HG03097 (cell line): ENCODE results near the gene NFATC4.

ENCODE experiments used
- ATAC-seq: cut with Tn5 transposase; IDR thresholded peaks from one replicate; pipeline ENCODE4 v1.9.1; 2021; ENCODE audit not compliant: unreplicated experiment, low FRiP score

Gene NFATC4

DNA sequence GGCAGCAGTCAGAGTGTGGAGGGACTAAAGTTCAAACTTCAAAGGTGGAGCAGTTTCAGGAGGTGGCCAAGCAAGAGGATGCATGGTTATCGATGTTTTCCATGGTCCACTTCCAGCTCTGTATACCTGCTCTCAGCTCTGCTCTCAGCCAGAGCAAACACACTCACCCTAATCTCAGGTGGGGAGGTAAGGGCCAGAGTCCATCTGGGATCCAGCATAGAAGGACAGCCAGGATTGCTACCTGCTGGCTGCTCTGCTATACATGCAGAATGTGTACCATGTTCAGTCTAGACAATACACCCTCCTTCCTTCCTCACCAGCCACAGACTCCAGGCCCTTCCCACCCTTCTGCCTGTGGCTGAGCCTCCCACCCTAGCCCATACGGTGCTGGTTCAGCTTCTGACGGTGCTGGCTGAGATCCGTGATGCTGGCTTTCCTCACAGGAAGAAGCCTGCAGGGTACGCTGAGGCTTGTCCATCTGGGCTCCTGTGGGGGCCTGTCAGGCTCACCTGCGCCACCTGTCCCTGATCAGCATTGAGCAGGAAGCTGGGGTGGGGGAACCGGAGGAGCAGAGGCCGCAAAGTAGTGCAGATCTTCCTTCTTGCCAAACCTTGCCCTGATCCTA lies 59.0 kb downstream of the NFATC4 start:
- ATAC-seq = no peak

DNA sequence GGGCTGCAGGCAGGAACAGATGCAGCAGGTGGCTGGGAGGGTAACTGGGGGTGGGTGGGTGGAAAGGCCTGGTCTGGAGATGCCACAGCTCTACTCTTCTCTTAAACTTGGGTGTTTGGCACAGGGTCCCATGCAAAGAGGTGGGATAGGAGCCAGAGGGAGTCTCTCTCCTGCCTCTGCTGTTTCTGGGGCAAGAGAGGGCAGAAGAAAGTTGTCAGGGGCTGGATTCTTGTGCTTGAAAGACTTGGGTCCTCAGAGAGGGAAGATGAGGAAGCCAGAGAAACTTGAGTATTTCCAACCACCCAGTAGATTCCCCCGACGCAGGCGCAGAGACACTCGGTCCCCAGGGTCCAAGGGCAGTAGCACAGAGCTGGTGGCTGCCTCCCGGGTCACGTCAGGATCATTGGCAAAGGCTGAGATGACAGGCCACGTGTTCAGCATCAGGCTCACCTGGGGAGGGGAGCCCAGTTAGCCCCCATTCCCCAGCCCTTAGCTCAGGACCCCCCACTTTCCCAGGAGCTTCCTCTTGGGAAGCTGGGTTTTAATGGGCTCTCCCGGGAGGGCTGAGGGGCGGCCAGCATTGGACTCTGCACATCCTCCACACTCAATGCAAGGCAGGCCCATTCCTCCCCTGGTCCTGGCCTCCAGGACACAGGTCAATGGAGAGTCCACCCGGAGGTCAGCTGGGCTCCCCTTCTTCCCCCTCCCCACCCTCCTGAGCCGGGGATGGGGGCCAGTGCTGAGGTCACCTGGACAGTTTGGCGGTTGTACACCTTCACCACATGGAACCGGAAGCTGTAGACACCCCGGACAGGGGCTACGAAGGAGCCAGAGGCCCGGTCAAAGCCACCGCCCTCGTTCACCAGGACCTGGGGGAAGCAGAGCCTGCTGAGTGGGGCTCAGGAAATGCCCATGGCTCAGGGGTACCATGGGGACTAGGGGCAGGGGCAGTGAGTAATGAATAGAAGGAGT lies 59.8 kb downstream of the NFATC4 start:
- ATAC-seq = no peak

DNA sequence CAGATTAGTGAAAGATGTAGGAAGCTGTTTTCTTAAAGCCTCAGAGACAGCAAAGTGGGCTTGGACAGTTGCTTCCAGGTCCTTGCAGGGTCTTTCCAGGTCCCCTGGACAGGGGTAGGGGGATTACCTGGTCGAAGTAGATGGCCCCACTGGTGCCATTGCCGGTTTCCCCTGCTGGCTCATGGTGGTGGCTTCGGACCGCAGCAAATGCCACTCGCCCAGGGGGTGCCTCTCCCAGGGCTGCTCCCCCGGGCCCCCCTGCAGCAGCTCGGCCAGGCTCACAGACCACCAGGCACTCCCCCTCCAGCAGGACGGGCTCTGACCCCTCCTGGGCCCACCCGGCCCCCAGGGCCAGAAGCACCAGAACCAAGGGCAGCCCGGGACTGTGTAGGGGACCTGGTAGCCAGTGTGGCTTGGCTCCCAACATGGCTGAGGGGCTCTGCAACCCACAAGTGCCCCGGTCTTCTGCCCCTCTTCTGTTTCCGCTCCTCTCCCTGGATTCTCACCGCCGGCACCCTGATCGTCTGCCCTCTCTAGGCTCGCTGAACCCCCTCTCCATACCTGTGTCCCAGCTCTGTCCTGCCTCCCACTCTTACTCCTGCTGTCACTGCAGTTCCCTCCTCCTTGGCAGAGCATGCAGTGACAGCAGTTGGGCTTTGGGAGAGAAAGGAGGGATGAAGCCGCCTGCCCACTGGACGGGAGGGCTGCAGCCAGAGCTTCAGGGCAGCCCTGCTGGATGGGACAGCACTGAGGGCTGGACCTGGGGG lies 60.8 kb downstream of the NFATC4 start:
- ATAC-seq = no peak
